ENCODE results near the gene ECD. TPM values are rescaled to one million over a fixed set of nuclear protein-coding genes. Genes with fewer than 3 reads are reported as not detected.
A peak's percentile ranks its signal among the peaks of the same experiment; 100 is the strongest.

The ECD gene
- total and polyA plus RNA-seq, 10 of the 15 experiments (the other 5 are each of a cell fraction or from before 2014, with no cell fraction given), result 27.3 to 61.6 (median 44.0) TPM

DNA sequence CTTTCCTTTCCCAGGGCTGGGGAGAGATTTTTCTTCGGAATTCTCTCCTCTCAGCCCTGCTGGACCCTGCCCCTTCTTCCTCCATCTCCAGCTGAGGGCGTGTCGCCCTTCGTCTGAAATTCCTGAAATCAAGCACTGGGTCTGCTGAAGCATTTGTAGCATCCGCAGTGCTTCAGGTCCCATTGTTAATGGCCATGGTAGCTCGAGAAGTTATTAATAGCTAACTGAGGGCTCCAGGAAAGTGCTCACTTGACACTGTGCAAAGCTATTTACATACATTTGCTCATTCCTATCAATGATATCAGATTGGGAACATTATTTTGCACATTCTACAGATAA is 626 bp upstream of the ECD start:
- ChIA-PET POLR2A (interaction anchor here (0.5 to 3.8 kb wide), 12 partner anchors 19 to 1526 kb away, joined by 3 to 33 read pairs (median 5); partner anchors contain the start of genes DNAJC9 and P4HA1), CTCF (interaction anchor here (0.9 to 3.5 kb wide), 6 partner anchors 10 to 84 kb away, joined by 3 to 29 read pairs (median 4); partner anchors contain the start of gene DNAJC9), SMC1A (ENCODE audit: uncharacterized antibody, unreplicated experiment) (interaction anchor here (0.8 to 3.6 kb wide), 7 partner anchors 10 to 79 kb away, joined by 3 to 28 read pairs (median 3); partner anchors contain the start of genes DNAJC9 and P4HA1), RAD21 (ENCODE audit: unreplicated experiment) (interaction anchor here (0.5 to 1.9 kb wide), 7 partner anchors 43 to 84 kb away, joined by 3 to 5 read pairs (median 4); partner anchors contain the start of genes MRPS16 and P4HA1)
- TSS peak; percentile 87 for BruUV-seq (replicated peaks)
- no peaks in the 10 kb centered on the region for H3K4me1 ChIP-seq (ENCODE audit: control insufficient read depth, insufficient read depth, low read length)
- no peak for TF ChIP-seq TCF3 (IDR thresholded peaks at IDR 0.05; ENCODE audit: borderline replicate concordance, insufficient read depth, low read depth, low read length)
- no peak for TF ChIP-seq POU2F2 (IDR thresholded peaks at IDR 0.05; ENCODE audit: borderline replicate concordance, low read depth, low read length)
- TF ChIP-seq RELA (IDR thresholded peaks at IDR 0.05; ENCODE audit: borderline replicate concordance, partially characterized antibody), result no peak
- TF ChIP-seq MTA3 (IDR thresholded peaks at IDR 0.05; ENCODE audit: borderline replicate concordance, low read length), result no peak
- no peak for TF ChIP-seq NFYA (IDR thresholded peaks at IDR 0.05; ENCODE audit: borderline replicate concordance, low read depth, low read length)
- peaks cover 38% of the 10 kb centered on the region for H3K79me2 ChIP-seq (ENCODE audit: control insufficient read depth, insufficient read depth, low read length)
- H3K4me2 ChIP-seq (ENCODE audit: control insufficient read depth, insufficient read depth), result peak overlapping the region; percentile 67
- no peaks in the 10 kb centered on the region for H4K20me1 ChIP-seq (ENCODE audit: control insufficient read depth, insufficient read depth)
- H3K36me3 ChIP-seq (ENCODE audit: control insufficient read depth in 2 of 2, insufficient read depth in 2 of 2, low read length in 1 of 2), result peaks cover 0 to 5% of the 10 kb centered on the region in 2 experiments; a peak in 2 of 4 replicates
- no peaks in the 10 kb centered on the region for H3K27me3 ChIP-seq (replicated peaks in 1 of 2; ENCODE audit: control insufficient read depth in 2 of 2, insufficient read depth in 2 of 2, low read length in 1 of 2)
- H3K27ac ChIP-seq (ENCODE audit: control insufficient read depth, insufficient read depth), result peak overlapping the region; percentile 84
- DNase-seq (ENCODE audit: low read depth, low spot score), result no peak
- no peaks in the 10 kb centered on the region; the same call in 2 of the 3 replicates for H3K9me3 ChIP-seq (replicated peaks; ENCODE audit: control insufficient read depth, insufficient read depth, low read length)
- no peak for FAIRE-seq
- intact Hi-C loops (cut with micrococcal nuclease; ENCODE audit: unreplicated experiment), result loop anchor here (2.0 kb wide), 1 partner anchor 78 kb away; the partner anchor contains the start of gene DNAJC9
- H2AFZ ChIP-seq (ENCODE audit: control insufficient read depth, low read depth, low read length), result peak overlapping the region; percentile 71
- H3K4me3 ChIP-seq, result peak overlapping the region; percentile 96
- H3K9ac ChIP-seq (ENCODE audit: control insufficient read depth, insufficient read depth, low read length), result peak overlapping the region; percentile 86
- in situ Hi-C loops (cut with MboI), result loop anchor here (10.0 kb wide), 1 partner anchor 804 kb away; no protein-coding TSS in a partner anchor
- 0% methylated on average over 6 of the region's 6 CpGs for WGBS (ENCODE audit: insufficient coverage, insufficient replicate concordance, low lambda C conversion rate, missing lambda C conversion rate)
- ATAC-seq, result peak; percentile 45

GRCh38 chr10:73167458-73167782 is 388 bp downstream of the ECD start:
- BruUV-seq (replicated peaks), result TSS peak; percentile 71
- Histone ChIP-seq H3K27me3 (replicated peaks in 1 of 2; ENCODE audit: control insufficient read depth in 2 of 2, insufficient read depth in 2 of 2, low read length in 1 of 2) (no peaks in the 10 kb centered on the region), H3K9me3 (replicated peaks; ENCODE audit: control insufficient read depth, insufficient read depth, low read length) (no peaks in the 10 kb centered on the region; the same call in 2 of the 3 replicates), H3K36me3 (ENCODE audit: control insufficient read depth in 2 of 2, insufficient read depth in 2 of 2, low read length in 1 of 2) (peaks cover 0 to 5% of the 10 kb centered on the region in 2 experiments; a peak in 3 of 4 replicates), H3K4me3 (peak overlapping the region; percentile 96), H2AFZ (ENCODE audit: control insufficient read depth, low read depth, low read length) (peak overlapping the region; percentile 78), H3K79me2 (ENCODE audit: control insufficient read depth, insufficient read depth, low read length) (peaks cover 46% of the 10 kb centered on the region), H4K20me1 (ENCODE audit: control insufficient read depth, insufficient read depth) (no peaks in the 10 kb centered on the region), H3K27ac (ENCODE audit: control insufficient read depth, insufficient read depth) (peak overlapping the region; percentile 84), H3K4me1 (ENCODE audit: control insufficient read depth, insufficient read depth, low read length) (no peaks in the 10 kb centered on the region), H3K9ac (ENCODE audit: control insufficient read depth, insufficient read depth, low read length) (peak overlapping the region; percentile 86), H3K4me2 (ENCODE audit: control insufficient read depth, insufficient read depth) (peak overlapping the region; percentile 63)
- intact Hi-C loops (cut with micrococcal nuclease; ENCODE audit: unreplicated experiment), result no loop called here
- RAD21 ChIA-PET (ENCODE audit: unreplicated experiment), result interaction anchor here (1.1 to 1.9 kb wide), 2 partner anchors 56 to 73 kb away, joined by 4 to 5 read pairs; no protein-coding TSS in a partner anchor
- SMC1A ChIA-PET (ENCODE audit: uncharacterized antibody, unreplicated experiment), result interaction anchor here (2.1 kb wide), 1 partner anchor 9 kb away, joined by 7 read pairs; no protein-coding TSS in a partner anchor
- FAIRE-seq, result no peak
- 0% methylated on average over 5 of the region's 5 CpGs for WGBS (ENCODE audit: insufficient coverage, insufficient replicate concordance, low lambda C conversion rate, missing lambda C conversion rate)
- ATAC-seq, result no peak
- DNase-seq (ENCODE audit: low read depth, low spot score), result no peak
- in situ Hi-C loops (cut with MboI), result loop anchor here (10.0 kb wide), 1 partner anchor 803 kb away; no protein-coding TSS in a partner anchor
- CTCF ChIA-PET, result interaction anchor here (1.0 to 1.4 kb wide), 2 partner anchors 8 to 10 kb away, joined by 5 to 6 read pairs; no protein-coding TSS in a partner anchor
- POLR2A ChIA-PET, result interaction anchor here (1.1 to 3.8 kb wide), 3 partner anchors 58 to 75 kb away, joined by 3 to 33 read pairs (median 4); partner anchors contain the start of gene P4HA1
- TF ChIP-seq ATF3 (IDR thresholded peaks at IDR 0.05; ENCODE audit: borderline replicate concordance, extremely low read depth, low read depth, low read length) (no peak), POLR2A (IDR thresholded peaks at IDR 0.05; ENCODE audit: low read depth, low read length) (no peak), ESRRA (IDR thresholded peaks at IDR 0.05; ENCODE audit: low read length) (no peak), TCF12 (IDR thresholded peaks at IDR 0.05; ENCODE audit: low read depth, low read length) (no peak), NFIC (IDR thresholded peaks at IDR 0.05; ENCODE audit: low read depth, low read length) (no peak), JUND (IDR thresholded peaks at IDR 0.05; ENCODE audit: low read depth, low read length) (no peak), EP300 (IDR thresholded peaks at IDR 0.05; ENCODE audit: borderline replicate concordance in 1 of 2, control insufficient read depth in 1 of 2, low read depth in 2 of 2, low read length in 2 of 2) (no peak), GATAD2B (conservative IDR thresholded peaks at IDR 0.05; ENCODE audit: low read depth) (no peak), BACH1 (IDR thresholded peaks at IDR 0.05; ENCODE audit: borderline replicate concordance) (0 out of 2 replicates have a peak, but pooled peaks have one; percentile 7), NR2C1 (IDR thresholded peaks at IDR 0.05) (no peak), SMAD5 (IDR thresholded peaks at IDR 0.05; ENCODE audit: low read depth) (no peak), SREBF2 (IDR thresholded peaks at IDR 0.05; ENCODE audit: low read length) (no peak), JUNB (IDR thresholded peaks at IDR 0.05) (no peak), CREB1 (IDR thresholded peaks at IDR 0.05; ENCODE audit: low read depth) (no peak)
